Measurements from ENCODE around the gene FBF1. TPM values are rescaled to one million over a fixed set of nuclear protein-coding genes. Genes with fewer than 3 reads are reported as not detected.
A peak's percentile ranks its signal among the peaks of the same experiment; 100 is the strongest.

FBF1 gene, protein sequence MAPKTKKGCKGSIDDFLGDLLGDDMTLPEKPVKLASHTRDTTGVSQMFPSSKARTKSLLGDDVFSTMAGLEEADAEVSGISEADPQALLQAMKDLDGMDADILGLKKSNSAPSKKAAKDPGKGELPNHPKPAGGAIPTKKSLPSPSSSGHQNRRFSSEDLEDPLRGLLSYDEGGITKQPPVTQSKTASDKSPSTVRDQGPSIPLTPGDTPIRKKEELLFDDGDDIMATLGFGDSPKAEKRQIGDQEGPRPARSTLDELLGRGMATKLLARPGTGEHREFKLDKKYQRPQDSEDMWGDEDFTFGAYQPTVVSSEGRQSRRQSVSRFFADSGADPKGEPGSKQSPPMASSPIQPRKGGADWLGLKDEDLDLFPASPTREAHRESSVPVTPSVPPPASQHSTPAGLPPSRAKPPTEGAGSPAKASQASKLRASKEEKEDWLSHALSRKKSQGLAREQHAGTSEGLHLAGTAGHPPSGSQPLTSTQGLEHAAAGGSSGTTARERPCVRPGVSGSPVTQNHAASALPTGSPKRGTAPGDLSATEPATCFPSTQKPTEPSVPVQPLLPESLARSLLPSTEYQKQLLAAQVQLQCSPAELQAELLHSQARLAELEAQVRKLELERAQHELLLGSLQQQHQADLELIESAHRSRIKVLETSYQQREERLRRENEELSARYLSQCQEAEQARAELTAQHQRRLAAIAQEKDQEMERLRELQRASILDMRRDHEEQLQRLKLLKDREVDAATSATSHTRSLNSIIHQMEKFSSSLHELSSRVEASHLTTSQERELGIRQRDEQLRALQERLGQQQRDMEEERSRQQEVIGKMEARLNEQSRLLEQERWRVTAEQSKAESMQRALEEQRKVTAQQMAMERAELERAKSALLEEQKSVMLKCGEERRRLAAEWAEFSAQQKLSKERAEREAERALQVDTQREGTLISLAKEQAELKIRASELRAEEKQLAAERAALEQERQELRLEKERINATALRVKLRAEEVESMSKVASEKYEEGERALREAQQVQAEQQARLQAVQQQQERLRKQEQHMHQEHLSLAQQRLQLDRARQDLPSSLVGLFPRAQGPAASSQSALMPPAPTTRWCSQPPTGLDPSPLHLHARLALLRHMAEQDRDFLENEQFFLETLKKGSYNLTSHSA
- total RNA-seq (10 to 100 TPM in 8 of 9 donors, 1 to 10 TPM in 1; 4.9 to 87.6 (median 15.3) TPM), polyA plus RNA-seq (10 to 100 TPM in 2 of 3 donors, 1 to 10 TPM in 1; 3.1 to 68.9 (median 26.7) TPM)
- long read RNA-seq, donor 1: 0 reads
- long read RNA-seq, donor 2: 0 reads
- long read RNA-seq, donor 3: 0 reads
- long read RNA-seq, donor 4, partial matches to known transcripts: 0 of 1 reads
- long read RNA-seq, donor 4, other reads (novel, unspliced or antisense): 1 of 1 reads
- long read RNA-seq, donor 5, partial matches to known transcripts: 2 of 11 reads
- long read RNA-seq, donor 5, other reads (novel, unspliced or antisense): 8 of 11 reads
- long read RNA-seq, donor 6, partial matches to known transcripts: 2 of 2 reads
- long read RNA-seq, donor 6, other reads (novel, unspliced or antisense): 0 of 2 reads
- long read RNA-seq, donor 7: 0 reads
- long read RNA-seq, donor 8: 0 reads
- long read RNA-seq, donor 9, partial matches to known transcripts: 0 of 1 reads
- long read RNA-seq, donor 9, other reads (novel, unspliced or antisense): 0 of 1 reads
- long read RNA-seq, donor 10: 0 reads

GRCh38 chr17:75940727-75941441 lies at the start of gene FBF1:
Gene FBF1, minus strand, starts transcription at chr17:75941042. Its CDS starts 2,893 bp downstream, at chr17:75938149.
- Histone ChIP-seq H3K9me3 (replicated peaks in 1 of 3) (no peaks in the 10 kb centered on the region), H3K4me3 (peak within 1 kb of the TSS; percentile 13 to 85 (median 72)), H3K27me3 (no peaks in the 10 kb centered on the region), H3K27ac (peak within 1 kb of the TSS in 3 of 5 donors; percentile 48 to 64 (median 62)), H3K4me1 (replicated peaks in 1 of 2) (peaks cover 0 to 14% of the 10 kb centered on the region in 2 donors), H3K36me3 (replicated peaks in 1 of 2) (peaks cover 0 to 12% of the 10 kb centered on the region in 2 donors)
- TF ChIP-seq, protein P1, sequence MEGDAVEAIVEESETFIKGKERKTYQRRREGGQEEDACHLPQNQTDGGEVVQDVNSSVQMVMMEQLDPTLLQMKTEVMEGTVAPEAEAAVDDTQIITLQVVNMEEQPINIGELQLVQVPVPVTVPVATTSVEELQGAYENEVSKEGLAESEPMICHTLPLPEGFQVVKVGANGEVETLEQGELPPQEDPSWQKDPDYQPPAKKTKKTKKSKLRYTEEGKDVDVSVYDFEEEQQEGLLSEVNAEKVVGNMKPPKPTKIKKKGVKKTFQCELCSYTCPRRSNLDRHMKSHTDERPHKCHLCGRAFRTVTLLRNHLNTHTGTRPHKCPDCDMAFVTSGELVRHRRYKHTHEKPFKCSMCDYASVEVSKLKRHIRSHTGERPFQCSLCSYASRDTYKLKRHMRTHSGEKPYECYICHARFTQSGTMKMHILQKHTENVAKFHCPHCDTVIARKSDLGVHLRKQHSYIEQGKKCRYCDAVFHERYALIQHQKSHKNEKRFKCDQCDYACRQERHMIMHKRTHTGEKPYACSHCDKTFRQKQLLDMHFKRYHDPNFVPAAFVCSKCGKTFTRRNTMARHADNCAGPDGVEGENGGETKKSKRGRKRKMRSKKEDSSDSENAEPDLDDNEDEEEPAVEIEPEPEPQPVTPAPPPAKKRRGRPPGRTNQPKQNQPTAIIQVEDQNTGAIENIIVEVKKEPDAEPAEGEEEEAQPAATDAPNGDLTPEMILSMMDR (IDR thresholded peaks at IDR 0.05): no peak
- peak; percentile 87 for TF ChIP-seq POLR2A (IDR thresholded peaks at IDR 0.05)
- intact Hi-C loops (cut with DNase I): no loop called here
- 0 to 2% (median 0%) methylated on average over 8 to 63 of the region's 63 CpGs for WGBS, 4 donors
- DNase-seq: peak; percentile 93 to 97 (median 96)

GRCh38 chr17:75987041-75987440 lies 46.2 kb upstream of the FBF1 start:
- 74 to 91% (median 81%) methylated on average over 2 to 4 of the region's 4 CpGs for WGBS, 4 donors
- DNase-seq: no peak
- intact Hi-C loops (cut with DNase I): no loop called here

DNA sequence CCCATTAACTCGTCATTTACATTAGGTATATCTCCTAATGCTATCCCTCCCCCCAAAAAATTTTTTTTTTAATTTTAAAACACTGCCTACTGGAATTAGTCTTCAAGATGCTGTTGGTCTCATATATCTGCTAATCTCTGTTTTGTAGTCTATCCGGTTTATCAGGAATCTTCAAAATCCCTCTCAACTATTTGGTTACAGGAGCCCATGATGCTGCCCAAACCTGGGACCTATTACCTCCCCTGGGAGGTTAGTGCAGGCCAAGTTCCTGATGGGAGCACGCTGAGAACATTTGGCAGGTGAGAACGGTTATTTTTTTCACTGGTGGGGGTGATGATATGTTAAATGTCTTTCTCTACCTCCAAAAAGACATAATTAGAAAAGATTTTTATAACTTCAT lies 45.1 kb upstream of the FBF1 start:
- Histone ChIP-seq H3K4me3 (no peak overlapping the region), H3K36me3 (replicated peaks in 1 of 2) (no peaks in the 10 kb centered on the region), H3K27ac (no peak overlapping the region), H3K4me1 (replicated peaks in 1 of 2) (peaks cover 14 to 32% of the 10 kb centered on the region in 2 donors), H3K9me3 (replicated peaks in 1 of 3) (no peaks in the 10 kb centered on the region), H3K27me3 (no peaks in the 10 kb centered on the region)
- no peak for DNase-seq
- intact Hi-C loops (cut with DNase I): no loop called here
- TF ChIP-seq POLR2A (IDR thresholded peaks at IDR 0.05): no peak
- TF ChIP-seq, protein P1 (IDR thresholded peaks at IDR 0.05): no peak
- WGBS, 4 donors: 92 to 97% (median 95%) methylated on average over 4 of the region's 4 CpGs

More at GRCh38 chr17:75987041-75987440, 46.2 kb upstream of the FBF1 start:
- no peaks in the 10 kb centered on the region for H3K27me3 ChIP-seq
- no peak overlapping the region for H3K27ac ChIP-seq
- TF ChIP-seq POLR2A (IDR thresholded peaks at IDR 0.05): no peak
- TF ChIP-seq, protein P1 (IDR thresholded peaks at IDR 0.05): no peak
- peaks cover 0 to 5% of the 10 kb centered on the region in 2 donors for H3K36me3 ChIP-seq (replicated peaks in 1 of 2)
- peaks cover 11 to 24% of the 10 kb centered on the region in 2 donors for H3K4me1 ChIP-seq (replicated peaks in 1 of 2)
- H3K9me3 ChIP-seq (replicated peaks in 1 of 3): no peaks in the 10 kb centered on the region
- no peak overlapping the region for H3K4me3 ChIP-seq

All from adrenal gland (tissue), 19 donors.